HL-60 (cell line): ENCODE measurements around the gene VSIG10L.

Experiments used
- CTCF ChIP-seq: IDR thresholded peaks from one replicate; pipeline ENCODE4 v1.5.1; 2011; ENCODE audit warnings: low read length, control low read depth, inconsistent platforms; ENCODE audit not compliant: insufficient read depth
- GABPA ChIP-seq: IDR thresholded peaks from 2 replicates; pipeline ENCODE4 v1.6.1; 2012; ENCODE audit warnings: low read depth
- POLR2AphosphoS5 ChIP-seq: IDR thresholded peaks from 2 replicates; pipeline ENCODE4 v1.6.1; 2012; ENCODE audit warnings: low read depth
- REST ChIP-seq: IDR thresholded peaks from 2 replicates; pipeline ENCODE4 v1.6.1; 2012; ENCODE audit warnings: low read depth; ENCODE audit not compliant: insufficient replicate concordance

- TF ChIP-seq CTCF (no peak), POLR2AphosphoS5 (no peak), REST (no peak), GABPA (no peak)
Measured at GRCh38 chr19:51346742-51347141, 4.8 kb upstream of the VSIG10L start.
